HG03139 (cell line): ENCODE results near the gene PAX4.

Experiments used
- ATAC-seq: cut with Tn5 transposase; IDR thresholded peaks from one replicate; pipeline ENCODE4 v1.9.1; 2021; ENCODE audit not compliant: unreplicated experiment

The PAX4 gene, protein sequence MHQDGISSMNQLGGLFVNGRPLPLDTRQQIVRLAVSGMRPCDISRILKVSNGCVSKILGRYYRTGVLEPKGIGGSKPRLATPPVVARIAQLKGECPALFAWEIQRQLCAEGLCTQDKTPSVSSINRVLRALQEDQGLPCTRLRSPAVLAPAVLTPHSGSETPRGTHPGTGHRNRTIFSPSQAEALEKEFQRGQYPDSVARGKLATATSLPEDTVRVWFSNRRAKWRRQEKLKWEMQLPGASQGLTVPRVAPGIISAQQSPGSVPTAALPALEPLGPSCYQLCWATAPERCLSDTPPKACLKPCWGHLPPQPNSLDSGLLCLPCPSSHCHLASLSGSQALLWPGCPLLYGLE

DNA sequence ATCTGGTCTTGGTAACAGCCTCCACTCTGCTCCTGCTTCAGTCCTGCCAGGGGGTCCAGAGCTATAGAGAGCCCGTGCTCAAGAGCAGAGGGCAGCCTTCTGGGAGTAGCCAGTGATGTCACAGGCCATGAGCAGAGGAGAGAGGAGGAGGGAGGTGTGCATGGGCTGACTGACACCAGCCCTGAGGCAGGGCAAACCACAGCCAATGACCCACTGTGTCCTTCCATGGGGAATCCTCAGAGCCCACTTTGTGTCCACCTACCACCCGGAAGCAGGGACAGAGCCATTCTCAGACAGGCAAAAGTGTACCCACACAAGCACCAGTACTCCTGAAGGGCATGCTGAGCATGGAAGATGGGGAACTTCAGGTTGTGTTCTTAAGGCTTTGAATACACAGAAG, at the start of gene PAX4:
Gene PAX4 (minus strand): TSS at position 101 of the 400 bp plus-strand sequence. CDS start 2,214 bp downstream, outside the sequence.
- no peak for ATAC-seq

DNA sequence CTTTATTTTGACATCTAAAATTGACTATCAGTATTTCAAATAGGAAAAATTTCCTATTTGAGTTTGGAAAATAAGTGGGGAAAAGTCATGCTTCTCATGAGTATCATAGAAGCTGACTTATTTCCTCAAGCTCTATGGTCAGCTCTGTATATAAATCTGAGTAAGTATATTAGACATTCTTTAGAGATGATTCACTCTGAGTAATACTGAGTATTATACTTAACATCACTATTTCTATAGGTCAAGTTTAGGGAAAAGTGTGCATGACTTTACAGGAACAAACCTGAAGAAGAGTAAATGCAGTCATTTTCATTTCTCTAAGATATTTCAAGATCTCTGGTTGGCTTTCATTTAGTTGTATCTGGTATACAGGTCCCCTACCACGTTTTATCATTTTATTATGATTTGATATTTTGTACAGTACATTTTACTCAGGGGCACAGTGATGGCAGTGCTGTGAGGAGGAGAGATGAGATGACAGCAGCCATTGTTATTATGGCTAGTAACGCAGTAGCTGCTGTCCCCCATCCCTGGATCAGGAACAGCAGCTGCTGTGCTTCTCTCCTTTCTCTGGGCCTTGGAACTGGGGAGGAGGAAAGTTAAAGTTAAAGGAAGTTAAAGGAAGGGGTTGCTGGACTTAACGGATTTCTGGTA, 49.2 kb upstream of the PAX4 start:
- no peak for ATAC-seq

DNA sequence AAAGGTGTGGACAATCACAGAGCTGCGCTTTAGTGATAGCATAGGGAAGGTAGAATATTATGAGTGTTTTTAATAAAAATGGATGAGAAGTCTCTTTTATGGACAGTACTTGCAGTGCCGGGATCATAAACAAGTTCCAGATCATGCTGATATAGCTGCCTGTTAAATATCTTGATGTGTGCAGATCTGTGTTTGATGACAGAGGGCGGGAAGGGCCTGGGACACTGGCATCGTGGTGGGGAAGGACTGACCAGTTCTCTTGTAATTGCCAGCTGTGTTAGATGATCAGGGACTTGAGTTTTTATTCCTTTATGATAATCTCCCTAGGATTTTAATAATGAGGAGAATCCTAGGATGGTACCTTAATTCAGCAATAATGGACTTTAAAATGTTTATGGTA, 48.7 kb upstream of the PAX4 start:
- ATAC-seq = no peak

DNA sequence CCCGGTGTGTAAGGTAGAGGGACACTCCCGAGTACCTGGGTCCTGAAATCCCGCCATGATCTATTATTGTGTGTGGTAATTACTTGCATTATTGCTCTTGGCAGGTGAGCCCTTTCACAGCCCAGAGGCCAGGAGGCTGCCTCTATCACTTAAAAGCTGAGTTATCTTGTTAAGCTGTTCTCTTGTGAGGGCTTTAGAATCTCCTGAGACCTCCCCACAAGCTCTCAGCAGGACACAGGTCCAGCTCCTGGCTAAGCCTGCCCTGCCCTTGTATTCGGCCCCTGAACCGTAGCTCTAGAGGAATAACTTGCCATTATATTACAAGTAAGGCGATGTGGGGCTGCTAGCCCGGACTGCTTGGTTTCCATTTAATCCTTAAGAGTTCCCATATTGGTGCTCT, 48.0 kb upstream of the PAX4 start:
- ATAC-seq = no peak

DNA sequence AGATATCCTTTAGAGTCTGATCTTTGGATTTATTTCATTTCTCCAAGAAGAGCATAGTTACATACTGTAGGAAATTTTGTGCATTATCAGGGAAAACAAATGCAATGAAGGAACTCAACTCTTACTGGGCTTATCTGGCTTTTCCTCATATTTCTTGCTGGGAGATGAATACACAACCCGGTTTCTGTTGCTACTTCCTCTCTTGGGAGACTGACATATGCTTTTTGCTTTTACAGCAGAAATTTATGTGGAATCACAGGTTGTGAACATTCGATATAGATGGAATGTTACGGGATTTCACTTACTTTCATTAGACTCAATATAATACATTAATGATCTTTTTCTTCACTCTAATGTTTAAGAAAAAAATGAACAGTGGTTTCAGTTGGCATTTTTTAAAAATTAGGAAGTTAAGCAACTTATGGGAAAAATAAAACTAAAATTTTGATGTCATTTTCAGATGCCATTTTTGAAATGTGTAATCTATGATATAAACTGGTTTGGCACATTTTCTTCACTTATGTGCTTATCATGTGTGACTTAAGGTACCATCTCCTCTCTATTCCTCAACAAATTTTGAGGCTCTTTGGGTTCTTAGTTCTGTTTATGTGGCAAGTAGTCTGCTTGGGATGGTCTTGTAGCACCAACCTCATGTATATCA, 41.2 kb upstream of the PAX4 start:
- ATAC-seq = no peak

DNA sequence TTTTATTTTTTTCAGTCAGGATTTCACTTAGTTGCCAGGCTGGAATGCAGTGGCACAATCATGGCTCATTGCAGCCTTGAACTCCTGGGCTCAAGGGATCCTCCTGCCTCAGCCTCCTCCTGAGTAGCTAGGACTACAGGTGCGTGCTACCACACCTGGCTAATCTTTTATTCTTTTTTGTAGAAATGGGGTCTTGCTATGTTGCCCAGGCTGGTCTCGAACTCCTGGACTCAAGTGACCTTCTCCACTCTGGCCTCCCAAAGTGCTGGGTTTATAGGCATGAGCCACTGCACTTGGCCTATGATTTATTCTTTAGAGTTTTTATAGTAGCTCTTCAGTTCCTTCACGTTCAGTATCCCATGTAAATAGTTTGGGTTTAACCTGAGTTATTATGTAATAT, 39.6 kb upstream of the PAX4 start:
- ATAC-seq = no peak

DNA sequence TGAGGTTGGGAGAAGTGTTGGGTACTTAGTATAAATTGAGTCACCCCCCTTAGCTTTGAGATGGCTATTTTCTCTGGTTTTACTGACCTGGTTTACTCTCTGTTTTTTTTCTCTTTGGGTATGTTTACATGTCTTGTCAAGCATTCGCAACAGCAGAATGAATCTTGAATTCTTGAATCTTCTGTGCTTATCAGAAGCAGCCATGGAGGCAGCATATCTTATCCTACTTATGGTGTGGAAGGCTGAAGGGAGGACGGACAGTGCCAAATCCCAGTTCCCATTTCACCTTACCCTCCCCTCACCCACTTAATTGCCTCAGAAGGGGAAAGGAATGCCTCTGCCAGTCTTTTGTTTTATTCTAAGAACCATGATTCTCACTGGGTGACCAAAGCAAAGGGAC, 37.8 kb upstream of the PAX4 start:
- ATAC-seq = no peak

DNA sequence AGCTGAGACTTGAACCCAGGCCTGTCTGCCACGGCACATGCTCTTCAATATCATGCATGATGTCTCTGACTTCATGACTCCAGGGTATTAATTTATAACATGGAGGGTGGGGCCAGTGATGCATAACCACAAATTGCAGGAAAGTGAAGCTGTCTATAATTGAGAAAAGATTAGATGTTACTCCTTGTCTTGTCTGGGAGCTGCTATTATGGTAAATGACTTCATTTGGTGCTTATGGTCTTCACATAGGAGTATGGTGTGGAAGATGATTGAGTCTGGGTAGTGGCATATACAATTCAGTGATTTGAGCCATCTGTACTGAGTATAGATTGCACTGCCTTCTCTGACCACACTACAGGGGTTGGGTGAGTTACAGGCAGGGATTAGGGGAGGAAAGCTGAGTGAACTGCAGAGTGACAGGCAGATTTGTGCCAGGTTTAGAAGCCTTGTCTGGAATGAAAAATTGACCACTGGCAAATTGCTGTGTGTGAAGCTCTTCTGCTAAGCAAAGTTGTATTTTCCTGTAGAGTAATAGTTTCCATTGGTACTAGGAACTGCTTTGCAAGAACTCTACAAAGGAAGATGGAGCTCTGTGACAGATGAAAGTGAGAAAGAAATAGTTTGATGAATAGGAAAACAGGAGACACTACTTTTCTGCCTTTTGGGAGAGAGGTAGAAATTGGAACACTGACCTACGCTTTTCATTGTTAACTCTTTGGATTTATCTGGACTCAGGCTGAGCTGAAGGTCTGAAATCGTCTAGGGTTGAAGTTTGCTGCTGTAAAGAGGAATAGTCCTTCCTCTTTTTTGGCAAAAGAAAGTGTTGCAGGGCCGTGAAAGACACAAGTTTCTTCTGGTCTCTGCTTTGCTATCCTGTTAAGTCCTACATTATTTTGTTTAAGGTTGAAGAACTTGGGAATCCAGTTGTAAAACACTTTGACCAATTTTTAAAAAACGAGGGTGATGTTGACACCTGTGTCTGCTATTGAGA, 36.8 kb upstream of the PAX4 start:
- ATAC-seq = no peak

DNA sequence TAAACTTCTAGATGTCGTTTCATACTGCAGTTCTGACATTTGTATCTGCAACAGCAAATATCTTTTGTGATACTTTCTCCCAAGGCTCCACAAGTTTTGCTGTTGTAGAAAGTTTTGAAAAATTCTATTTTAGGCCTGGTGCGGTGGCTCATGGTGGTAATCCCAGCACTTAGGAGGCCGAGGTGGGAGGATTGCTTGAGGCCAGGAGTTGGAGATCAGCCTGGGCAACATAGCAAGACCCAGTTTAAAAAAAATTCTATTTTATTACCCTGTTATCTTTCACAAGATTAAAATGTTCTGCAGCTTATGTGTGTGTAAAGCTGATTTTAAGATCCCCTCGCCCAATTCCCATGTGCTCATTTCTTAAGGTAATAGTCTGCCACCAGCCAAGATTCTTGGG, 35.5 kb upstream of the PAX4 start:
- ATAC-seq = no peak

DNA sequence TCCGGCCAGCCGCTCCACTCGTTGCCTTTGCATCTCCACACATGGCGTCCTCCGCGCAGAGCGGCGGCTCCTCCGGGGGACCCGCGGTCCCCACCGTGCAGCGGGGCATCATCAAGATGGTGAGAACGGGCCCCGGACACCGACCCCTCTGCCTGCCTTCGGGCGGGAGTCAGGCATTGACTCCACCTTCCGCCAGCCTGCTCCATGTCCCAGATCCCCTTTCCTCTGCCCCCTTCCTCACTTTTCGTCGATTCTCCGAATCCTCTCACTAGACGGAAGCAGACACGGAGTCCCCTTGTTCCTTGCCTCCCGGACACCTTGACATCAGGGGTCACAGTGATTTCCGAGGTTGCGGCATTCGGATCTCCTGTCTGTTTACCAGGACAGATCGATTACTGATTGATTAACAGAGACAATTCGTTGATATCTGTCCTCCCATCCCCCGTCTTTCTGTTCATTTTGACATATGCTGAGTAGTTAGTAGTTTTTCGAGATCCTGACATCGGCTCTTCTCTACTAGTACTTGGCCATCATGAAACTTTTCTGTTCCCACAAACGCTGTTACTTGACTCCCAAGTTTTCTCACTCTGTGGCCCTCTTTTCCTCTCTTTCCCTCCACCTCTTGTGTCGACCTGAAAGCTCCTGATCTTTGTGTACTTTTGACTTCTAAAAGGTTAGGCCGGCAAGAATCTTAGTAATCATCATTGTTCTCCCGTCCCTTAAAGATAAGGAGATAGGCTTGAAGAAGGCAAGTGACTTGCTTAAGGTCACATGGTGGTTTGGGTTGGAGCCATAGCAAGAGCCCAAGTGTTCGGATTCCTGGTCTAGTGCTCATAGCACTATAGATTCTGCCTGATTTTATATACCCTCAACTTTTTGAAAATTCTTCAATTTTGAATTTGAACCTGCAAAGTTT, 34.6 kb upstream of the PAX4 start:
- ATAC-seq = peak; percentile 7

DNA sequence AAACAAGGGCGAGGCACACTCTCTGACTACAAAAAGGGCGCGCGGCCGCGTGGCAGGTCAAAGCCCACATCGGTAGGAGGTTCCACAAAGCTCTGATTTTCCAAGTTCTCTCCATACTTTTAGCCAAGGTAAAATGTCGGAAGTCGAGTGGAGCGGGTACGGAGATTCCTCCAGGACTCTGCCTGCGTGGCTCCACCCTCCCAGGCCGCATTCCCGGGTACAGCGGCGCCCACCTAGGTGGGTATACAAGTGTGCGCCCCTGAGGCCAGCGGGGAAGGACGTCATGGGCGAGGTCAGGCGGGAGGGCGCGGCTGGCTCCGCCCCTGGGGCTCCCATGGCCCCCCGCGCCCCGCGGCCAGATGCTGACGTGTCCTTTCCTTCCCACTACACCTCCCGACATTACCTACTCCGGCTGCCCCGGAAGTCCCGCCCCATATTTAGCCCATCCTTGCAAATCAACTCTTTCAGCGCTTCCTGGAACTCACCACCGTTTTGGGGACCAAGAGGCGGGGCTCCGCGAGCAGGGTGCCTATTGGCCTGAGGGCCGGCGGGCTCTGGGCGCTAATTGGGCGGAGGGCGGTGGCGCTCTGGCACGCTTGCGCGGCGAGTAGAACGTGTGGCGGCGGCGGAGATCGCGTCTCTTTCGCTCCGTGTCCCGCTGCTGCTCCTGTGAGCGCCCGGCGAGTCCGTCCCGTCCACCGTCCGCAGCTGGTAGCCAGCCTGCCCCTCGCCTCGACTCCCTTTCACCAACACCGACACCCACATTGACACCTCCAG, 33.8 kb upstream of the PAX4 start, which contains the start of gene SND1:
Gene SND1 (plus strand): TSS at position 639 of the 777 bp plus-strand sequence. CDS start 180 bp downstream, outside the sequence.
- peak; percentile 89 for ATAC-seq

DNA sequence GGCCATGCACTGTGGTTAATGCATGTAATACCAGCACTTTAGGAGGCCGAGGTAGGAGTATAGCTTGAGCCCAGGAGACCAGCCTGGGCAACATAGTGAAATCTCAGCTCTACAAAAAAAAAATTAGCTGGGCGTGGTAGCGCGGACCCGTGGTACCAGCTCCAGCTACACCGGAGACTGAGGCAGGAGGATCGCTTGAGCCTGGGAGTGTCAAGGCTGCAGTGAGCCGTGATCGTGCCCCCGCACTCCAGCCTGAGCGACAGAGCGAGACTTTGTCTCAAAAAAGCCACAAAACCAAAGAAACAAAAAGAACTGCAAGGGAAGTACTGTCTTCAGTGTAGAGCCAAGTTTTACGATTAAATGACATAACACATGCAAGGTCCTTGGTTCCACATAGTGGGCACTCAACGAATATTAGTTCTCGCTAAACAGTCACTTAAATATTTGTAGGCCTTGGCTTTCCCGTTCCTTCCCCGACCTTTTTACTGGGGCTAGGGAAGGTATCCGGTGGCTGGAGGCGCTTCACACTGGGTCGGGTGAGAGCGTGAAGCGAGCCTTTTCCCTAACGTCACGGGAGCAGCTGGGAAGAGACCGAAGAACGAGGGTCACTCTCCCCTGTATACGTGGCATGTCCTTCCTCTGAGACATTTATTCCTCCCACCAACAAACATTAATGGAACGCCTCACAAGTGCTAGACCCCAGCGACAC, 33.1 kb upstream of the PAX4 start:
- no peak for ATAC-seq

DNA sequence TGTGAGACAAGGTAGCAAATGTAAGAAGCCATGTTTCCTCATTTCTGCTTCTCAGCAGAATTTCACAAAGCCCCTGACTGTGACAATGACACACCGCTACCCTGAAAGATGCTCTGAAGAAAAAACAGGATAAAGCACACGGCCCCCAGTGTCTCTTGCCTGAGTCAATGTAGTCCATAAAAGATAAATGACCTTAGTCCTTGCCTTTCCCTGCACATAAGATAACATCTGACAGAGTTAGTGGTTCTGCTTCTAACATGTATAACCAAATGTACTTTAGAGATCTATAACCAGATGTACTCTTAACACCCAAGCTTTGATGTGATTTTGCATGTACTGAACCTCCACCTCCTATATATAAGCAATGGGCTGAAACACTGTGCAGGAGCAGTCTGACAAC, 31.0 kb upstream of the PAX4 start:
- no peak for ATAC-seq

DNA sequence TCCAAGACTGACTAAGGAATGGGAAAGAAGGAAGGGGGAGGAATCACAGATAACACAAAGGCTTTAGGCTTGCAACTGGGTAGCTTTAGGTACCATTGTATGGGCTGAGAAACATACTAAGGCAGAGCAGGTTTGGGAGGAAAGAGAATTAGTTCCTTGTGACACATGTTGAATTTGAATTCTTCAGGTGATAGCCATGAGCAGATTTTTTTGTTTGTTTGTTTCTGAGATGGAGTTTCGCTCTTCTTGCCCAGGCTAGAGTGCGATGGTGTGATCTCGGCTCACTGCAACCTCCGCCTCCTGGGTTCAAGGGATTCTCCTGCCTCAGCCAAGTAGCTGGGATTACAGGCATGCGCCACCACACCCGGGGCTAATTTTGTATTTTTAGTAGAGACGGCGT, 29.7 kb upstream of the PAX4 start:
- no peak for ATAC-seq

DNA sequence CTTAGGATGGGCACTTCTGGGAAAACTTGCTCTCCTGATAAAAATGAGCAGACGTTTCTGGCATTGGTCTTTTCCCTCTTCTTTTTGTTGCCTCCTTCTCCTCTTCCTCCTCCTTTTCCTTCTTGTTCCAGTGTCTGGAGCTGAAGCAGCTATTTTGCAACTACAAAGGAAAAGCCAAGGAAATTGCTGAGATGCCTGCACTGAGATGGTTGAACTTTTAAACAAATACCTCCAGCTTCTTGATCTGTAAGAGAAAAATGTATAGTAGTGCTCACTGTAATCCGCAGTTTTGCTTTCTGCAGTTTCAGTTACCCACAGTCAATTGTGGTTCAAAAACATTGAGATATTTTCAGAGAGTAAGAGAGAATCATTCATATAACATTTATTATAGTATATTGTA, 26.5 kb upstream of the PAX4 start:
- ATAC-seq = no peak

DNA sequence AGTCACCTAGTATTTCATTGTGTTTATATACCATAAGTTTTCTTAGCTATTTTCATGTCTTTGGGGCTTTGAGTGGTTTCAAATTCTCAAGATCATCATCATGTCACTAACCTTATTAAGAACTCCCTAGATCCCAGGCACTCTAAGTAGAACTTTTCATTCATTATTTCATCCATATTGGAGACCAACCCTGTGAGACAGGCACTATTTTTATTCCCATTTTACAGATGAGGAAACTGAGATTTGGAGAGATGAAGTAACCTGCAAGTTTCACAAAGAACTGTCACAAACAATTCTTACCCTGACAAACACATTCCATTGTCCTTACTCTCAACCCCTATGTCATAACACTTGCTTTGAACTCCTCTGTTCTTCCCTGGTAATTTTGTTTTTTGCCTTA, 20.3 kb upstream of the PAX4 start:
- no peak for ATAC-seq

DNA sequence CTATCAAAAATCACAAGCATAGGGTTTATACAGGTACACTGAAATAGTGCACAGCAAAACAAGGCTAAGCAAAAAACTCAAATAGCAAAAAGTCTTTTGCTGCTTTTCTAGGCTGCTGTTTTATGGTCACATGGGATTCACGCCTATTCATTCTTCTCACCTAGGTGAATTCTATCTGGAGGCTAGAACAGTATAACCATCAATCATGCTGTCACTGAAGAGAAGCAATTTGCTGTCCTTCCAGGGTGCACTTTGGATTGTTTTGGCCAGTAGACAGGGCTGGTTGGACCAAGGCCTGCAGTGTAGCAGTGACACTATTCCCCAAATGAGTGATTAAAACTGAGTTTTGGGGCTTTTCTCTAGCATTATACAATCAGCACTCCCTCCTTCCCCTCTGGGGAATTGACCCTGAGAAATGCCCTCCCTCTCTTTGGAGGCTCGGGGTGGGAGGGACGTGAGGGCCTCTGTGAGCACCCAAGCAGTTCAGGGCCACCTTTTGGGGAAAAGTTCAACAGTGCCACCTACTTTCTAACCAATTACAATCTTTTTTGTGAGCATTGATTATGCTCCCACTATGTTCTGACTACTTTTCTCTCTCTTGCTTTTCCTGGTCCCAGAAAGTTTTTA, 17.8 kb upstream of the PAX4 start:
- ATAC-seq = no peak
